ENCODE data around the gene SDR9C7.
"Not testable (repeated sequence)": the region's sequence is repeated elsewhere in the genome, so short reads cannot be mapped to it uniquely, and the experiment has no call there.

The SDR9C7 gene

DNA sequence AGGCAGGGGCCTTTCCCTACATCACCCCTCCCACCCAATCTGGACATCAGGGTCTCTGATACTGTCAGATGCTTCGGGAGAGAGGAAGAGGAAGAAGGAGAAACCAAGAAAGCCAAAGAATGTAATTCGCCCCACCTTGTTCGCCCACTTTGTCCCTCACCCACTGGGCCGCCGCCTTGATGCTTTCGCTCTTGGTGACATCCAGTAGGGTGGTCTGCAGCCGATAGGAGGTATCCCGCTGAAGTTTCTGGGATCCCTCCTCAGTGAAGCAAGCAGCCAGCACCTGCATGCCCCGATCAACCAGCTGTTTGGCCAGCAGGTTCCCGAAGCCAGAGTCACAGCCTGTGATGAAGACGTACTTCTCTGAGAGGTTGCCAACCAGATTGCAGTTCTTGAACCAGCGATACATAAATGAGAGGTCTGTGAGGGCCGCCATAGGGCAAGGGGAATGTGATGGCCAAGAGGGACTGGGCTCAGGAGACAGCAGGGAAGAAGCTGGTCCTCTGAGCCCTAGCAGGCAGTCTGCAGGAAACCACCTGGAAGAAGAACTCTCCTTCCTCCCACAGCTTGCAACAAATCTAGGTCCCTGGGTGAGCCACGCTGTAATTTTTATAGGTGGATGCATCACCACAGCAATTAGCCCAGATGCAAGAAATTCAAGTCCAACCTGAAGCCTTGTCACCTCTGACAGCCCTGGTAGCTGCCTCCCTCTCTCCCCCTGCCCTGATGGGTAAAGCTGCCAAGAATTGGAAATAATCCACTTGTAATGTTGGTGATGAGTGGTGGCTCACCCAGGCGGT is at the start of gene SDR9C7:
Gene SDR9C7, minus strand, starts transcription at position 583 of the 800 bp plus-strand sequence. Its CDS starts 147 bp downstream, at position 436.
- no peak for DNase-seq

DNA sequence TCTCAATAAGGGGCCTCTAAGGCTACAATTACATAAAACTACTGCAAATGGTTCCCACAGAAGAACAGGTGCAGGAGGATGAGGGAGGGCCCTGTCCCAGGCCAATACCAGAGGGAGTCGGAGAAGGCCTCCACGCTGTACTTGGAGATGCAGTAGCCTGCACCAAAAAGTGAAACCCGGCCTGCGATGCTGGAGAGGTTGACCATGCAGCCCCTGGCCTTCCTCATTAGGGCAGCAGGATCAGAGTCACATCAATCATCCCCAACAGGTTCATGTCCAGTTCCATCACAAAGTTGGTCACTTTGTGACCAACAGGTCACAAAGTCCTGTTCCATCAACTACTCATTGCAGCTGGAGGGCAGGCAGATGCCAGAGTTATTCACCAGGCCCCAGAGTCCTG is 49.2 kb upstream of the SDR9C7 start:
- DNase-seq, result no peak

DNA sequence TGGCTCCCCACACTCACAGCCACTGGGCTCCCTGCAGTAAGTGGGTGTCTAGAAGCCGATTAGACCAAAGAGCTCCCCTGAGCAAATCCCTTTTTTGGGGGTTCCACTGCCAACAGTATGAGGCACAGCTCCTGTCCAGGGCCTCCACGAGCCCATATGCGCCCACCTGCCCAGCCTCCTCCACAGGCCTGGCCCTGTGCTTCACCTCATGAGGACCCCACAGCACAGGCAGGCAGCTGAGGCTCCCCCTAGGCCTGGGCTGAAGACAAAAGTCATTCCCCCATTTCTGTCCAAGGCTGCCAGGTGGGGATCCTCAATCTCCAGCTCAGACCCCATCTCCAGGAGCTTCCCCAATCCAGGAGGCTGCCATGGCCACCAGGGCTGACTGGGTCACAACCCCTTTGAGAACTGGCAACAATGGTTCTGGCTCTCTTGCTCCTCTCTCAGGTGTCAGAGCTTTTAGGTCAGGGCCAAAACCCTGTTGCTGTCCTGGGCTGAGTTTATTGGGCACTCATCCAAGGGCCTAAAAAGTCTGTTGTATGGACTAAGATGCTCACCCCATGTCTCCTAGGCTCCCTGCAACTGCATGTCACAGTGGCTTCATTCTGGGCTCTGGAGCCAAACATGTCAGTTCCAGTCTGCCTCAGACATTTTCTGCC is 48.5 kb upstream of the SDR9C7 start:
- DNase-seq, result not testable (repeated sequence)

DNA sequence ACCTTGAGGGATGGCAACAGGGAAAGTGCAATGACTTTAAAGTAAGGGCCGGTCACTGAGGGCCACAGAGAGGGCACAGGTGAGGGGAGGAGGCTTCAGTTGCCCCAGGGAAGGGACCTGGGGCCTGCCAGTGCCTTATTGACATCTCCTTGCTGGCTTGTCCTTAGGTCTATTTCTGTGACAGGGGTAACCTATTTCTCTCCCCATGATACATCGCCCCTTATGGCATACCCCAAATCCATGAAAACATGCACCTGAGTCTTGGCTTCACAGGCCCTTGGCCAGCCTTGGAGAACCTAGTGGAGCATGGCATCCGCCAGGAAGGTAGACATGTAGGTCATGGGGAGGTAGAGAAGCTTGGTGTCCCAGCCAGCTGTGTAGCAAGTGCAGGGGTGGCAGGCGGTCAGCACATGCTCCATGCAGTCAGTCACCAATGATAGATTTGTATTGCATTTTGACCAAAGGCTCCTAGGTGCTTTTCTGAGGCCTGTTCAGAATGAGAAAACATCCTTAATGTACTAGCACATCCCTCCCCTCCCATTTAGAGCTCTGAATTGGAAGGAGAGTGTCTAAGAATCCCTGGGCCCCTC is 46.8 kb upstream of the SDR9C7 start:
- DNase-seq, result no peak

- no peak for DNase-seq
Observed at GRCh38 chr12:56980268-56980667, 46.1 kb upstream of the SDR9C7 start.

DNA sequence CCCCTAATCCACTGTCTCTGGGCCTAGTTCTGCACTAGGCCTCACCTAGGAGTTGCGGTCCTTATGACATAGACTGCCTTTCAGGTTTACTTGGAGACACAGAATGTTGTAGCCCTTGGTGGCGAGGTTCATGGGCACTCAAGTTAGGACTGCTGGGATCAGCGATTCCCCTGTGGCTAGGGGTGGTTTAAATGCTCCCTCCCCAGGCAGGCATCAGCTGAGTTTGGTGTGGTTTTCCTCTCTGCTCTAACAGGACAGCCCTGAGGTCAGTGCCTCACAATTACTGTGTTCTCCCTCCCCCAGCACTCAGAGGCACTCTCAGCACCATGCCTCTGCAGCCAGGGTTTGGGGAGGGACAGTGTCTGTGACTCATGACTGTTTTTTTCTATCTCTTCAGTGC is 45.4 kb upstream of the SDR9C7 start:
- no peak for DNase-seq

DNA sequence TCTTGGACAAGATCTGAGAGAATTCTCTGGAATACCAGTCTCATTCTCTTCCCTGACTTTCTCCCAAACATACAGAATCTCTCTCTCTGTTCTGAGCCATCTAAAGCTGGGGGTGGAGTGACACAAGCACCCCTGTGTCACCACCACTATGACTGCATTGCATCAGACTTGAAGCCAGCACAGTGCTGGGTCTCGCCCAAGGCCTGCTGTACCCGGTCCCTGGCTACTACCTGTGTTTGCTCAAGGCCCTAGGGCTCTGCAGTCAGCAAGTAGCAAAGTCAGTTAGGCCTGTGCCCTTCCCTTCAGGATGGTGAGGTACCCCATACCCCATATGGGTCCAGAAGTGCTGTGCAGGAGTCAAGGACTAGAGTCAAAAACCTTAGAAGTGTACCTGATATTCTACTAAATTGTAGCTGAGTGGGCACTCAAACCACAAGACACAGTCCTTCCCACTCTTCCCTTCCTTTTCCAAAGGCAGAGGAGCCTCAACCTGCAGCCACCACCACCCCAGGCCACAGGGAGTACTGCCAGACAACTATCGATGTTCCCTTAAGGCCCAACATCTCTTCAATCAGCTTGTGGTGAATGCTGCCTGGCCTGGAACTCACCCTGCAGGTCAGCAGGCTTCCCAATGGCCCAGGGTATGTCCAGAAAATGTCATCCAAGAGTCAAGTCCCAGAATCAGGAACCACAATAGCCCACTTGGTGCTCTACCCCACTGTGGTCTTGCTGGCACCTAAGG is 44.4 kb upstream of the SDR9C7 start:
- DNase-seq, result no peak

- not testable (repeated sequence) for DNase-seq
Observed at GRCh38 chr12:56977361-56977760, 43.2 kb upstream of the SDR9C7 start.

DNA sequence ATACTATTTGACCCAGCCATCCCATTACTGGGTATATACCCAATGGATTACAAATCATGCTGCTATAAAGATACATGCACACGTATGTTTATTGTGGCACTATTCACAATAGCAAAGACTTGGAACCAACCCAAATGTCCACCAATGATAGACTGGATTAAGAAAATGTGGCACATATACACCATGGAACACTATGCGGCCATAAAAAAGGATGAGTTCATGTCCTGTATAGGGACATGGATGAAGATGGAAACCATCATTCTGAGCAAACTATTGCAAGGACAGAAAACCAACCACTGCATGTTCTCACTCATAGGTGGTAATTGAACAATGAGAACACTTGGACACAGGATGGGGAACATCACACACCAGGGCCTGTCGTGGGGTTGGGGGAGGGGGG is 40.0 kb upstream of the SDR9C7 start:
- not testable (repeated sequence) for DNase-seq

DNA sequence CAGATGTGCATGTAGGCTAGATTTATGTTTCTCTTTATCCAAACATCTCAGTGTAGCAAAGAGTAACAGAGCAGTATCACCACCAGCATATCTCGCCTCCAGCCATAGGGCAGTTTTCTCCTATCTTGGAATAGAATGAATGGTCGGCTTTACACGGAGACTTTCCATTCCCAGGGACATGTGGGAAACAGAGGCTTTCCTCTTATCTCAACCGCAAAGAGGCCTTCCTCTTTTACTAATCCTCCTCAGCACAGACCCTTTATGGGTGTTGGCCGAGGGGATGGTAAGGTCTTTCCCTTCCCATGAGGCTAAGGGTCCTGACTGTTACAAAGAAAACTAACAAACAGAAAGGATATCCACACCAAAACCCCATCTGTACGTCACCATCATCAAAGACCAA is 34.7 kb upstream of the SDR9C7 start:
- DNase-seq, result not testable (repeated sequence)

DNA sequence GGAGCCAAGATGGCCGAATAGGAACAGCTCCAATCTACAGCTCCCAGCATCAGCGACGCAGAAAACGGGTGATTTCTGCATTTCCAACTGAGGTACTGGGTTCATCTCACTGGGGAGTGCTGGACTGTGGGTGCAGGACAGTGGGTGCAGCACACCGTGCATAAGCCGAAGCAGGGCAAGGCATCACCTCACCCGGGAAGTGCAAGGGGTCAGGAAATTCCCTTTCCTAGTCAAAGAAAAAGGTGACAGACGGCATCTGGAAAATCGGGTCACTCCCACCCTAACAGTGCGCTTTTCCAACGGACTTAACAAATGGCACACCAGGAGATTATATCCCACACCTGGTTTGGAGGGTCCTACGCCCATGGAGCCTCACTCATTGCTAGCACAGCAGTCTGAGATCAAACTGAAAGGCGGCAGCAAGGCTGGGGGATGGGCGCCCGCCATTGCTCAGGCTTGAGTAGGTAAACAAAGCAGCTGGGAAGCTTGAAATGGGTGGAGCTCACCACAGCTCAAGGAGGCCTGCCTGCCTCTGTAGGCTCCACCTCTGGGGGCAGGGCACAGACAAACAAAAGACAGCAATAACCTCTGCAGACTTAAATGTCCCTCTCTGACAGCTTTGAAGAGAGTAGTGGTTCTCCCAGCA is 31.9 kb upstream of the SDR9C7 start:
- not testable (repeated sequence) for DNase-seq

GRCh38 chr12:56965124-56965523 is 30.9 kb upstream of the SDR9C7 start:
- DNase-seq, result not testable (repeated sequence)

- not testable (repeated sequence) for DNase-seq
Observed at GRCh38 chr12:56963557-56963956, 29.3 kb upstream of the SDR9C7 start.

- not testable (repeated sequence) for DNase-seq
Observed at GRCh38 chr12:56962247-56962646, 28.0 kb upstream of the SDR9C7 start.

- no peak for DNase-seq
Observed at GRCh38 chr12:56958422-56958821, 24.2 kb upstream of the SDR9C7 start.

GRCh38 chr12:56957229-56958052 is 23.2 kb upstream of the SDR9C7 start, which contains the start of gene RDH16:
TSS of gene RDH16 (minus strand) at chr12:56957608. CDS start at chr12:56957462, 146 bp downstream.
- DNase-seq, result no peak

GRCh38 chr12:56955631-56956256 is 21.5 kb upstream of the SDR9C7 start:
- no peak for DNase-seq

DNA sequence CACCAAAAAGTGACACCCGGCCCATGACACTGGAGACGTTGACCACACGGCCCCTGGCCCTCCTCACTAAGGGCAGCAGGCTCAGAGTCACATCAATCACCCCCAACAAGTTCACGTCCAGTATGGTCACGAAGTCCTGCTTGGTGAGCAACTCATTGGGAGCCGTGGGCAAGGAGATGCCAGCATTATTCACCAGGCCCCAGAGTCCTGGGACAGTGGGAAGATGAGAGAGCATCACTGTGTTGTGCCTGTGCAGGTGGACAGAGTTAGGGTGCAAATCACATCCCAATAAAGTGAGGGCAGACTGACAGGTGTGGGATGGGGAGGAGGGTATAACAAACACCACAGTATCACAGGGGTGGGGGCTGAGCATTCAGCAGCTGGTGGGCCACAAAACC is 20.7 kb upstream of the SDR9C7 start:
- no peak for DNase-seq

DNA sequence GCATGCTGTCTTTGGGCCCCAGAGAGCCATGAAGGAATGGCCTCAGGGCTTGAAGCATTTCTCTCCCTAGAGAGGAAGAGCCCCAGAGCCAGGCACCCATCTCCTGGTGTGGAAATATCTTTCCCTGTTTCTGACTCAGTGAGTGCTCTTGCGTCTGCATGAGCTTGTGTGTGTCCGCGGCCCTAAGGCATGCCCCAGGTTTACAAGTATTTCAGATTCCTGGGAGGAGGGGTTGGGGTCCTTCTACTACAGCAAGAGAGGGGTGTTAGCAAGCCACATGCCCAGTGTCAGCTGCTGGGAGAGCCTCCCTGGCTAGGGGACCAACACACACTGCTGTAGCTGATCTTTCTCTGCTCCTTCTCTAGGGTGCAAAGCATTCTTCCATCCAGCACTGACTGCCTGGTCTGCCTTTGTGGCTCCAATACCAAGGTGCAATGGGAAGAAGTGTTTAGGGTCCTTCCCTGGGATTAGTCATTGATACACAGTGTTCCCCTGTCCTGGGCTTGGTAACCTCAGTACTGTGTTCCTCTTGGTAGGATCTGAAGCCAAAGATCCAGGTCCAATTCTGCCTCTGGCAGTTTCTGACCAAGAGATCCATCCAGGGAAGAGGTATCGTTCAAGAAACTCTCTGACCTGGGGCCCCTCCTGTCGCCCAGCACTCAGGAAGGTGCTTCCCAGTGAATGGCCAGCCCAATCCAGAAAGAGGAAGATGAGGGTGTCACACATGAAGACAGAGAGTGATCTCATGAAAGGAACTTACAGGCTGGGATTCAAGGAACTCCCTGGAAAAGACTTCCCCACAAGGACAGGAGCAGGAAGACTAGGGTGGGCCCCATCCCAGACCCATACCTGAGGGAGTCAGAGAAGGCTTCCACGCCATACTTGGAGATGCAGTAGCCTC is 20.1 kb upstream of the SDR9C7 start:
- DNase-seq, result no peak

- no peak for DNase-seq
Observed at GRCh38 chr12:56953314-56953713, 19.1 kb upstream of the SDR9C7 start.

All from Kasumi-1 (cell line).